Loucy (cell line): Measurements from ENCODE around the gene DNMBP.

Source experiments
- EZH2phosphoT487 ChIP-seq: fragments of 200-600 bp; IDR thresholded peaks from 2 replicates; pipeline ENCODE4 v1.6.1; 2018; ENCODE audit warnings: antibody characterized with exemption, mild to moderate bottlenecking, moderate library complexity, borderline replicate concordance
- TF ChIP-seq, protein P1 (sequence below): fragments of 200-600 bp; sonication (generic); conservative IDR thresholded peaks from 2 replicates; pipeline ENCODE4 v1.5.1; 2014; ENCODE audit warnings: mild to moderate bottlenecking, antibody characterized with exemption, low read length

- TF ChIP-seq, protein P1, sequence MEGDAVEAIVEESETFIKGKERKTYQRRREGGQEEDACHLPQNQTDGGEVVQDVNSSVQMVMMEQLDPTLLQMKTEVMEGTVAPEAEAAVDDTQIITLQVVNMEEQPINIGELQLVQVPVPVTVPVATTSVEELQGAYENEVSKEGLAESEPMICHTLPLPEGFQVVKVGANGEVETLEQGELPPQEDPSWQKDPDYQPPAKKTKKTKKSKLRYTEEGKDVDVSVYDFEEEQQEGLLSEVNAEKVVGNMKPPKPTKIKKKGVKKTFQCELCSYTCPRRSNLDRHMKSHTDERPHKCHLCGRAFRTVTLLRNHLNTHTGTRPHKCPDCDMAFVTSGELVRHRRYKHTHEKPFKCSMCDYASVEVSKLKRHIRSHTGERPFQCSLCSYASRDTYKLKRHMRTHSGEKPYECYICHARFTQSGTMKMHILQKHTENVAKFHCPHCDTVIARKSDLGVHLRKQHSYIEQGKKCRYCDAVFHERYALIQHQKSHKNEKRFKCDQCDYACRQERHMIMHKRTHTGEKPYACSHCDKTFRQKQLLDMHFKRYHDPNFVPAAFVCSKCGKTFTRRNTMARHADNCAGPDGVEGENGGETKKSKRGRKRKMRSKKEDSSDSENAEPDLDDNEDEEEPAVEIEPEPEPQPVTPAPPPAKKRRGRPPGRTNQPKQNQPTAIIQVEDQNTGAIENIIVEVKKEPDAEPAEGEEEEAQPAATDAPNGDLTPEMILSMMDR = no peak
- no peak for TF ChIP-seq EZH2phosphoT487
These were observed 32.7 kb downstream of the DNMBP start for GRCh38 chr10:99976886-99977665.
